Loucy (cell line): ENCODE measurements around the gene OPRL1.

ENCODE experiments used
- H2AFZ ChIP-seq: fragments of 200-600 bp; sonication (generic); 2 replicates; pipeline ENCODE4 v1.6.0; 2016; ENCODE audit warnings: antibody characterized with exemption, mild to moderate bottlenecking, low read length, moderate library complexity
- H3F3A ChIP-seq: fragments of 200-600 bp; 2 replicates; pipeline ENCODE4 v1.6.0; 2016; ENCODE audit warnings: antibody characterized with exemption, low read depth, mild to moderate bottlenecking
- H3K27me3 ChIP-seq: fragments of 200-600 bp; sonication (generic); 2 replicates; pipeline ENCODE4 v1.6.1; 2014; ENCODE audit warnings: low read length, mild to moderate bottlenecking; ENCODE audit not compliant: insufficient read depth, poor library complexity, severe bottlenecking
- H3K36me3 ChIP-seq: fragments of 200-600 bp; sonication (generic); 2 replicates; pipeline ENCODE4 v1.6.1; 2016; ENCODE audit warnings: low read length; ENCODE audit not compliant: insufficient read depth
- H3K4me1 ChIP-seq: fragments of 200-600 bp; sonication (generic); 2 replicates; pipeline ENCODE4 v1.5.1; 2014; ENCODE audit warnings: low read length, mild to moderate bottlenecking; ENCODE audit not compliant: insufficient read depth, poor library complexity, severe bottlenecking
- H3K4me2 ChIP-seq: fragments of 200-600 bp; sonication (generic); 2 replicates; pipeline ENCODE4 v1.6.0; 2014; ENCODE audit warnings: antibody characterized with exemption, low read length, low read depth, mild to moderate bottlenecking; ENCODE audit not compliant: poor library complexity, severe bottlenecking
- H3K4me3 ChIP-seq: fragments of 200-600 bp; sonication (generic); 2 replicates; pipeline ENCODE4 v1.5.1; 2014; ENCODE audit warnings: low read length, mild to moderate bottlenecking, mixed read lengths; ENCODE audit not compliant: poor library complexity, severe bottlenecking
- H3K79me2 ChIP-seq: fragments of 200-600 bp; sonication (generic); 2 replicates; pipeline ENCODE4 v1.6.1; 2014; ENCODE audit warnings: low read length; ENCODE audit not compliant: insufficient read depth
- H3K9ac ChIP-seq: fragments of 200-600 bp; sonication (generic); 2 replicates; pipeline ENCODE4 v1.6.0; 2014; ENCODE audit warnings: mild to moderate bottlenecking, low read depth, low read length, moderate library complexity; ENCODE audit not compliant: poor library complexity, severe bottlenecking
- H3K9me2 ChIP-seq: fragments of 200-600 bp; sonication (generic); replicated peaks from 2 replicates; pipeline ENCODE4 v1.6.1; 2016; ENCODE audit warnings: low read depth, low read length, mixed read lengths
- H3K9me3 ChIP-seq: fragments of 200-600 bp; sonication (generic); 2 replicates; pipeline ENCODE4 v1.6.1; 2014; ENCODE audit warnings: mild to moderate bottlenecking, antibody characterized with exemption, low read length, low read depth; ENCODE audit not compliant: insufficient read depth
- H4K20me1 ChIP-seq: fragments of 200-600 bp; sonication (generic); 2 replicates; pipeline ENCODE4 v1.6.0; 2014; ENCODE audit warnings: antibody characterized with exemption, low read length, mild to moderate bottlenecking; ENCODE audit not compliant: insufficient read depth, poor library complexity, severe bottlenecking
- EZH2phosphoT487 ChIP-seq: fragments of 200-600 bp; IDR thresholded peaks from 2 replicates; pipeline ENCODE4 v1.6.1; 2018; ENCODE audit warnings: antibody characterized with exemption, mild to moderate bottlenecking, moderate library complexity, borderline replicate concordance
- TF ChIP-seq, protein P1 (sequence below): fragments of 200-600 bp; sonication (generic); conservative IDR thresholded peaks from 2 replicates; pipeline ENCODE4 v1.5.1; 2014; ENCODE audit warnings: mild to moderate bottlenecking, antibody characterized with exemption, low read length

OPRL1 gene

DNA sequence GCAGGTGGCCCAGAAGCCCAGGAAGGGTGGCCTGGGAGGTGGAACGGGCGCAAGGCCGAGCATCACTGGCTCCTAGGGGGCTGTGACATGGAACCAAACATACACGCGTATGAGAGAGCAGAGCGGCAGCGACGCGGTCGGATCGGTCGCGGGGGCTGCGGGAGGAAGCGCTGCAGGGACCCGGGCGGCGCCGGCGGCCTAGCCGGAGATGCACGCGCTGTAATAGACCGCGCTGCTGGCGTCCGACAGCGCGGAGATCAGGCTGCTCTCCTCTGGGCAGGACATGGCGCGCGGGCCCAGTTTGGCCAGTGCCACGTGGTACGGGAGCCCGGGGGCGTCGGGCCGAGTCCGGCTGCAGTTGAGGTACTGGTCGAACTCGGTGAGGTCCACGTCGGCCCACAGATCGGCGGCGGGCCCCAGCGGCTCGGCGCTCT, 31.9 kb upstream of the OPRL1 start:
- Histone ChIP-seq H3K9me2 (no peaks in the 10 kb centered on the region), H3K4me3 (no peak overlapping the region), H3K4me1 (no peaks in the 10 kb centered on the region), H3K9ac (no peak overlapping the region), H3K4me2 (no peak overlapping the region), H3K79me2 (no peaks in the 10 kb centered on the region), H3K36me3 (no peaks in the 10 kb centered on the region), H4K20me1 (no peaks in the 10 kb centered on the region), H3K9me3 (no peaks in the 10 kb centered on the region), H2AFZ (no peak overlapping the region), H3F3A (no peaks in the 10 kb centered on the region), H3K27me3 (no peaks in the 10 kb centered on the region)
- TF ChIP-seq EZH2phosphoT487, result no peak
- TF ChIP-seq, protein P1, sequence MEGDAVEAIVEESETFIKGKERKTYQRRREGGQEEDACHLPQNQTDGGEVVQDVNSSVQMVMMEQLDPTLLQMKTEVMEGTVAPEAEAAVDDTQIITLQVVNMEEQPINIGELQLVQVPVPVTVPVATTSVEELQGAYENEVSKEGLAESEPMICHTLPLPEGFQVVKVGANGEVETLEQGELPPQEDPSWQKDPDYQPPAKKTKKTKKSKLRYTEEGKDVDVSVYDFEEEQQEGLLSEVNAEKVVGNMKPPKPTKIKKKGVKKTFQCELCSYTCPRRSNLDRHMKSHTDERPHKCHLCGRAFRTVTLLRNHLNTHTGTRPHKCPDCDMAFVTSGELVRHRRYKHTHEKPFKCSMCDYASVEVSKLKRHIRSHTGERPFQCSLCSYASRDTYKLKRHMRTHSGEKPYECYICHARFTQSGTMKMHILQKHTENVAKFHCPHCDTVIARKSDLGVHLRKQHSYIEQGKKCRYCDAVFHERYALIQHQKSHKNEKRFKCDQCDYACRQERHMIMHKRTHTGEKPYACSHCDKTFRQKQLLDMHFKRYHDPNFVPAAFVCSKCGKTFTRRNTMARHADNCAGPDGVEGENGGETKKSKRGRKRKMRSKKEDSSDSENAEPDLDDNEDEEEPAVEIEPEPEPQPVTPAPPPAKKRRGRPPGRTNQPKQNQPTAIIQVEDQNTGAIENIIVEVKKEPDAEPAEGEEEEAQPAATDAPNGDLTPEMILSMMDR, result no peak

DNA sequence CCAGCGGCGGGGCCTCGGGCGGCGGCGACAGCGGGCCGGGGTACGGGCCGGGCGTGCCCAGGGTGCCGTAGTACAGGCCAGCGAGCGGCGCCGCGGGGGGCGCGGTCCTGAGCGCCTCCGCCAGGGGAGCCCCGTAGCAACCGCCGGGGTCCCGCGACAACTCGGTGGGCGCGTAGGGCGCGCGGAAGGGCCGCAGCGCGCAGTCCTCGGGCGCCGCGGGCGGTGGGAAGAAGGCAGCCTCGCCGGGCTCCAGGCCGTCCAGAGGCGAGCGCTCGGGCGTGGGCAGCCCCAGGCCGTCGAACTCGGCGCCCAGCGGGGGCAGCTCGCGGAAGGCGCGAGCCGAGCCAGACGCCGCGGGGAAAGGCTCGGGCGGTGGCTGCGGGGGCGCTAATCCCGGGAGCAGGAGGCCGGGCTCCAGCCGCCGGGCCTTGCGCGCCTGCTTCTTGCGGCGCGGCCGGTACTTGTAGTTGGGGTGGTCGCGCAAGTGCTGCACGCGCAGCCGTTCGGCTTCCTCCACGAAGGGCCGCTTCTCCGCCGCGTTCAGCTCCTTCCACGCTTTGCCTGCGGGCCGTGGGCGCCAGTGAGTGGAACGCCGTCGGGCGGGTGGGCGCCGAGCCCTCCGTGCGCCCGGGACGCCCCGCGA, 31.4 kb upstream of the OPRL1 start:
- Histone ChIP-seq H3K79me2 (no peaks in the 10 kb centered on the region), H3K4me3 (no peak overlapping the region), H2AFZ (no peak overlapping the region), H3K9ac (no peak overlapping the region), H3K36me3 (no peaks in the 10 kb centered on the region), H3K27me3 (no peaks in the 10 kb centered on the region), H3F3A (no peaks in the 10 kb centered on the region), H3K9me3 (no peaks in the 10 kb centered on the region), H3K4me1 (peaks cover 1% of the 10 kb centered on the region), H3K4me2 (no peak overlapping the region), H3K9me2 (no peaks in the 10 kb centered on the region), H4K20me1 (no peaks in the 10 kb centered on the region)
- TF ChIP-seq EZH2phosphoT487, result no peak
- TF ChIP-seq, protein P1, result no peak

DNA sequence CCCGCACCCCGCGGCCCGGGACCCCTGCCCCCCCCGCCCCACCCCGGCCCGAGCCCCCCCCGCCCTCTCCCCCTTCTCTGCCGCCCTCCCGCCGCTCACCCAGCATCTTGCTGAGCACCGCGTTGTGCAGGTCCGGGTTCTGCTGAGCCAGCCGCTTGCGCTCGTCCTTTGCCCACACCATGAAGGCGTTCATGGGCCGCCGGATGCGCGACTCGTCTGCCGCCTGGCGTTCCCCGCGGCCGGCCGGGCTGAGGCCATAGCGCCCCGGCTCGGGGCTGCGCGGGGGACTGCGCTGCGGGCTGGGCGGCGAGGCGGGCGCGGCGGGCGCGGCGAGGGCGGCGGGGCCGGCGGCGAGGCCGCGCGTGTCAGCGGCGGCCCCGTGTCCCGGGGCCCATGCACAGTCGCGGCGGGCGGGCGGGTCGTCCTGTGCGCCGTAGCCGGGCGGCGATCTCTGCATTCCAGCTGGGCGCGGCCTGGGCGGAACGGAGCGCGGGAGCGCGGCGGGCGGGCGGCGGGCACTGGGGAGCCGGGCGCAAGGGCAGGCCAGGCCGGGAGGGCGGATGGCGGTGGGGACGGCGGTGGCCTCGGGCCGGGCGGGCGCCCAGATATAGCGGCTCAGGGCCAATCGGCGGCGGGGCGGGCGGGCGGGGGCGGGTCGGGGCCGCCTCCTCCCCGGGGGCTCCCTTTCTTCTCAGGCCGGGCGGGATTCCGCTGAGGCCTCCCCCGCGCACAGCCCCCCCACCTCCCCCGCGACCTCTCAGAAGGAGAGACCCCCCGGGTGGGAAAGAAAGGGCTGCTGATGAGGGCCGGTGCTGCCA, 30.6 kb upstream of the OPRL1 start, which contains the start of gene SOX18:
TSS of gene SOX18 (minus strand) at position 580 of the 818 bp plus-strand sequence. CDS start at position 457, 123 bp downstream.
- H3K27me3 ChIP-seq, result no peaks in the 10 kb centered on the region
- no peaks in the 10 kb centered on the region for H3F3A ChIP-seq
- H3K9ac ChIP-seq, result no peak within 1 kb of the TSS
- no peaks in the 10 kb centered on the region for H3K9me3 ChIP-seq
- H4K20me1 ChIP-seq, result no peaks in the 10 kb centered on the region
- H3K4me2 ChIP-seq, result no peak within 1 kb of the TSS
- no peaks in the 10 kb centered on the region for H3K36me3 ChIP-seq
- TF ChIP-seq, protein P1, result no peak
- TF ChIP-seq EZH2phosphoT487, result no peak
- H2AFZ ChIP-seq, result no peak within 1 kb of the TSS
- no peaks in the 10 kb centered on the region for H3K9me2 ChIP-seq
- H3K4me1 ChIP-seq, result peaks cover 8% of the 10 kb centered on the region
- no peaks in the 10 kb centered on the region for H3K79me2 ChIP-seq
- no peak within 1 kb of the TSS for H3K4me3 ChIP-seq
